ENCODE results near the gene NCAPG2. TPM values are rescaled to one million over a fixed set of nuclear protein-coding genes. Genes with fewer than 3 reads are reported as not detected.
A peak's percentile ranks its signal among the peaks of the same experiment; 100 is the strongest.

Gene NCAPG2
- polyA plus RNA-seq, 1 experiment: 19.5 TPM

GRCh38 chr7:158695726-158696452 is 8.7 kb downstream of the NCAPG2 start:
- no peaks in the 10 kb centered on the region for H3K27me3 ChIP-seq (ENCODE audit: control insufficient read depth, insufficient read depth, low read length)
- no peak for DNase-seq (ENCODE audit: low read depth)
- H3K36me3 ChIP-seq (ENCODE audit: control insufficient read depth, insufficient read depth, low read length): no peaks in the 10 kb centered on the region; the same call in 1 of the 2 replicates
- ChIA-PET CTCF (interaction anchor here (0.6 to 5.5 kb wide), 11 partner anchors 9 to 281 kb away, joined by 3 to 87 read pairs (median 4); no protein-coding TSS in a partner anchor), POLR2A (no interaction called here)
- no peak overlapping the region for H3K4me3 ChIP-seq (ENCODE audit: low read depth, low read length)
- TF ChIP-seq CTCF (IDR thresholded peaks at IDR 0.05; ENCODE audit: insufficient read depth, low read depth, low read length): peak; percentile 72

- CTCF ChIA-PET: interaction anchor here (0.9 to 5.5 kb wide), 6 partner anchors 8 to 290 kb away, joined by 3 to 87 read pairs (median 7); no protein-coding TSS in a partner anchor
- POLR2A ChIA-PET: no interaction called here
- DNase-seq (ENCODE audit: low read depth): no peak
- no peak for TF ChIP-seq CTCF (IDR thresholded peaks at IDR 0.05; ENCODE audit: insufficient read depth, low read depth, low read length)
- Histone ChIP-seq H3K36me3 (ENCODE audit: control insufficient read depth, insufficient read depth, low read length) (no peaks in the 10 kb centered on the region; the same call in 1 of the 2 replicates), H3K27me3 (ENCODE audit: control insufficient read depth, insufficient read depth, low read length) (no peaks in the 10 kb centered on the region), H3K4me3 (ENCODE audit: low read depth, low read length) (no peak overlapping the region)
Observed at GRCh38 chr7:158695056-158695455, 9.5 kb downstream of the NCAPG2 start.

- ChIA-PET CTCF (interaction anchor here (1.0 to 5.5 kb wide), 5 partner anchors 8 to 291 kb away, joined by 3 to 87 read pairs (median 4); no protein-coding TSS in a partner anchor), POLR2A (no interaction called here)
- Histone ChIP-seq H3K27me3 (ENCODE audit: control insufficient read depth, insufficient read depth, low read length) (no peaks in the 10 kb centered on the region), H3K36me3 (ENCODE audit: control insufficient read depth, insufficient read depth, low read length) (no peaks in the 10 kb centered on the region; the same call in 1 of the 2 replicates), H3K4me3 (ENCODE audit: low read depth, low read length) (no peak overlapping the region)
- no peak for TF ChIP-seq CTCF (IDR thresholded peaks at IDR 0.05; ENCODE audit: insufficient read depth, low read depth, low read length)
- no peak for DNase-seq (ENCODE audit: low read depth)
Observed at GRCh38 chr7:158694650-158695049, 10.0 kb downstream of the NCAPG2 start.

GRCh38 chr7:158689488-158689887 is 15.1 kb downstream of the NCAPG2 start:
- no peak for TF ChIP-seq CTCF (IDR thresholded peaks at IDR 0.05; ENCODE audit: insufficient read depth, low read depth, low read length)
- H3K27me3 ChIP-seq (ENCODE audit: control insufficient read depth, insufficient read depth, low read length): no peaks in the 10 kb centered on the region
- CTCF ChIA-PET: interaction anchor here (2.8 kb wide), 1 partner anchor 288 kb away, joined by 15 read pairs; no protein-coding TSS in a partner anchor
- H3K36me3 ChIP-seq (ENCODE audit: control insufficient read depth, insufficient read depth, low read length): peaks cover 4% of the 10 kb centered on the region; the same call in 1 of the 2 replicates
- DNase-seq (ENCODE audit: low read depth): no peak
- POLR2A ChIA-PET: no interaction called here
- H3K4me3 ChIP-seq (ENCODE audit: low read depth, low read length): no peak overlapping the region

- no peak for DNase-seq (ENCODE audit: low read depth)
- Histone ChIP-seq H3K4me3 (ENCODE audit: low read depth, low read length) (no peak overlapping the region), H3K27me3 (ENCODE audit: control insufficient read depth, insufficient read depth, low read length) (no peaks in the 10 kb centered on the region), H3K36me3 (ENCODE audit: control insufficient read depth, insufficient read depth, low read length) (peaks cover 4% of the 10 kb centered on the region; the same call in 1 of the 2 replicates)
- TF ChIP-seq CTCF (IDR thresholded peaks at IDR 0.05; ENCODE audit: insufficient read depth, low read depth, low read length): no peak
- ChIA-PET POLR2A (no interaction called here), CTCF (interaction anchor here (2.2 kb wide), 1 partner anchor 9 kb away, joined by 11 read pairs; no protein-coding TSS in a partner anchor)
Observed at GRCh38 chr7:158687406-158687805, 17.2 kb downstream of the NCAPG2 start.
